ENCODE measurements around the gene PPP1R27.

PPP1R27 gene, protein sequence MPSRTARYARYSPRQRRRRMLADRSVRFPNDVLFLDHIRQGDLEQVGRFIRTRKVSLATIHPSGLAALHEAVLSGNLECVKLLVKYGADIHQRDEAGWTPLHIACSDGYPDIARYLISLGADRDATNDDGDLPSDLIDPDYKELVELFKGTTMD

DNA sequence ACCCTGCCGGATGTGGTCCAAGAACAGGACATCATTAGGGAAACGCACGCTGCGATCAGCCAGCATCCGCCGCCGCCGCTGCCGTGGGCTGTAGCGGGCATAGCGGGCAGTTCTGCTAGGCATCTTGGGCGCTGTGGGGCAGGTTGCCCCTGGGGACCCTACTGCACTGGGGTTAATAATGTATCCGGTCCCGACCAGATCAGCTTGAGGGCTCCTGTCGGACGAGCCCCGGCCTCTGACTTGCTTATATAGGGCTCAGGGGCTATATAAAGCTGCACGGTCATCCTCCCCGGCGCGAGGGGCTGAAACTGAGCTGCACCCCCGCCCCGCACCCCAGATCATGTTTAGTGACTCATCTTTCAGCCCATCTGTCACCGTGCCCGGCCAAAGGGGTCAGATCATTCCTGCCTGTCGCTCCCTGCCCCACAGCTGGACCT lies at the start of gene PPP1R27:
Gene PPP1R27, minus strand, starts transcription at position 220 of the 437 bp plus-strand sequence. Its CDS starts 97 bp downstream, at position 123.
- Histone ChIP-seq H3K9me3 (ENCODE audit: control insufficient read depth, low read length) (no peaks in the 10 kb centered on the region), H3K9ac (ENCODE audit: low read length) (peak within 1 kb of the TSS; percentile 92), H3K36me3 (ENCODE audit: control insufficient read depth, insufficient read depth, low read length, severe bottlenecking) (no peaks in the 10 kb centered on the region), H3K27me3 (replicated peaks; ENCODE audit: control insufficient read depth, insufficient read depth, low read length) (no peaks in the 10 kb centered on the region), H3K4me3 (ENCODE audit: low read length) (peak within 1 kb of the TSS; percentile 86), H3K4me1 (ENCODE audit: control insufficient read depth, insufficient read depth, low read length) (peaks cover 19% of the 10 kb centered on the region)
- DNase-seq (ENCODE audit: low read depth): no peak

DNA sequence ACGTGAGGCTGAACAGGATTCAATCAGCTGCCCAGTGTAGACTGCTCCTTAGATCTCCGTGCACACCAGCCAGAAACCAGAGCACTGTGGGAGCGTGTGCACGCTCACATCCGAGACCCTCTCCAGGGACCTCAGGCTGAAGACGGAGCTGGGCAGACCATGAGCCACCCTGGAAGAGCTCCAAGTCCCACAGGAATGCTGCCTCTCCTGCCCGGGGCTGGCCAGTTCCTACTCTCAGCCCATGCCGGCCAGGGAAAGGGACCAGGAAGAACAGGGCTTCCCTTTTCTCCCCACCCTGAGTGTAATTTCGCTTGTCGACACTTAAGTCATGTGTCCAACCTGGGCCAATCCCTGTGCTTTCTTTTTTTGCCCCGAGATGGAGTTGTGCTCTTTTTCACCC lies 49.7 kb upstream of the PPP1R27 start:
- no peaks in the 10 kb centered on the region for H3K27me3 ChIP-seq (replicated peaks; ENCODE audit: control insufficient read depth, insufficient read depth, low read length)
- H3K36me3 ChIP-seq (ENCODE audit: control insufficient read depth, insufficient read depth, low read length, severe bottlenecking): peaks cover 30% of the 10 kb centered on the region
- no peaks in the 10 kb centered on the region for H3K9me3 ChIP-seq (ENCODE audit: control insufficient read depth, low read length)
- H3K4me1 ChIP-seq (ENCODE audit: control insufficient read depth, insufficient read depth, low read length): peaks cover 20% of the 10 kb centered on the region
- no peak overlapping the region for H3K4me3 ChIP-seq (ENCODE audit: low read length)
- no peak for DNase-seq (ENCODE audit: low read depth)
- H3K9ac ChIP-seq (ENCODE audit: low read length): no peak overlapping the region

DNA sequence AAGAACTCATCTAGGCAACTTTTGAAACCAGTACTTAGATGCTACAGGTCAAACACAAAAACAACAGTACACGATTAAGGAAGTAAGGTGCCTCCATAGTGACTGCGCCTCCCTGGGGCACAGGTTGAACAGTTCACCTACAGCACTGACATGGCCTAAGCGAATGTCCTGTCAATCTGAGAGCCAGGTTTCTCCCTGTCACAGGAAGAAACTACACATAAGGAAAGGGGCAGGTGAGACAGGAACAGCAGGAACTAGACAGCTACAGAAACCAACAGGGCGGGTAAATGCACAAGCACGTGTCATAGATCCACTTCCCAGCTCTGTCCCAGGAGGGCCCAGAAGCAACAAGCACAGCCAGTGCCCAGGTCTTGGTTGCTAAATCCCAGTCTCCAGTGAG lies 44.3 kb upstream of the PPP1R27 start:
- Histone ChIP-seq H3K36me3 (ENCODE audit: control insufficient read depth, insufficient read depth, low read length, severe bottlenecking) (no peaks in the 10 kb centered on the region), H3K4me1 (ENCODE audit: control insufficient read depth, insufficient read depth, low read length) (peaks cover under 1% of the 10 kb centered on the region), H3K27me3 (replicated peaks; ENCODE audit: control insufficient read depth, insufficient read depth, low read length) (no peaks in the 10 kb centered on the region), H3K4me3 (ENCODE audit: low read length) (no peak overlapping the region), H3K9ac (ENCODE audit: low read length) (no peak overlapping the region), H3K9me3 (ENCODE audit: control insufficient read depth, low read length) (no peaks in the 10 kb centered on the region)
- no peak for DNase-seq (ENCODE audit: low read depth)

DNA sequence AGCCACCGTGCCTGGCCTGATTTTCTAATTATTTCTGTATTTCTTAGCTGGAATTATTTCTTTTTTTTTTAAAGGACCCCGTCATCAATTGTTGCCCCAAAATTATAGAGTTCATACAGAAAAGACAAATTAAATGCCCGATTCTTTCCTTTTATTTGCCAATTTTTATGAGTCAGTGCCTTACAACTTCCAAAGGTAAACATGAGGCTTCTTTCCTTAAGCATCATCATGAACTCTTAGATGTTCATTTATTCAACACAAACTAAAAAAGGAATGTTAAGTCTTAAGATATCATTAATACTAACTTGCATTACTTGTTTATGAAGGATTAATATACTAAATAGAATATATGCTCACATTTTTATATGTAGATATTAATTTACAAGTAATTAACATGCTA lies 43.4 kb upstream of the PPP1R27 start:
- Histone ChIP-seq H3K27me3 (replicated peaks; ENCODE audit: control insufficient read depth, insufficient read depth, low read length) (no peaks in the 10 kb centered on the region), H3K9me3 (ENCODE audit: control insufficient read depth, low read length) (no peaks in the 10 kb centered on the region), H3K36me3 (ENCODE audit: control insufficient read depth, insufficient read depth, low read length, severe bottlenecking) (no peaks in the 10 kb centered on the region), H3K9ac (ENCODE audit: low read length) (no peak overlapping the region), H3K4me1 (ENCODE audit: control insufficient read depth, insufficient read depth, low read length) (no peaks in the 10 kb centered on the region), H3K4me3 (ENCODE audit: low read length) (no peak overlapping the region)
- DNase-seq (ENCODE audit: low read depth): no peak

DNA sequence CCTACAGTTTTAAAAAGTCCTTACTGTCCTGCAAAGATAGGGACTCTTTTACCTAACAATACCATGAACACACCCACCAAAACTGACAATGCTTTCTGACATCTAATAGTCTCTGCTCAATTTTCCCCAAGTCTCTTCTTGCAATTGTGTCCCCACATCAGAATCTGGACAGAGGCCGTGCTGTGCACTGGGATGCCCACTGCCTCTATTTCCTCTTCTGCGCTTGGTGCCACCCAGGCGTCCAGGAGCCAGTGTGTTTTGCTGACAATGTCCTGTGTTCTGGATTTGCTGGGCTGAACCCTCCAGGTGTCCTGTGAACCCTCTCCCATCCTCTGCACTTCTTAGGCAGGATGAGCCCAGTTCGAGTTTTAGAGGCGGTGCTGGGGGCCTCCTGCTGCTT lies 42.7 kb upstream of the PPP1R27 start:
- H3K27me3 ChIP-seq (replicated peaks; ENCODE audit: control insufficient read depth, insufficient read depth, low read length): no peaks in the 10 kb centered on the region
- peaks cover 6% of the 10 kb centered on the region for H3K4me1 ChIP-seq (ENCODE audit: control insufficient read depth, insufficient read depth, low read length)
- H3K9ac ChIP-seq (ENCODE audit: low read length): no peak overlapping the region
- no peak overlapping the region for H3K4me3 ChIP-seq (ENCODE audit: low read length)
- H3K9me3 ChIP-seq (ENCODE audit: control insufficient read depth, low read length): no peaks in the 10 kb centered on the region
- no peak for DNase-seq (ENCODE audit: low read depth)
- H3K36me3 ChIP-seq (ENCODE audit: control insufficient read depth, insufficient read depth, low read length, severe bottlenecking): no peaks in the 10 kb centered on the region

DNA sequence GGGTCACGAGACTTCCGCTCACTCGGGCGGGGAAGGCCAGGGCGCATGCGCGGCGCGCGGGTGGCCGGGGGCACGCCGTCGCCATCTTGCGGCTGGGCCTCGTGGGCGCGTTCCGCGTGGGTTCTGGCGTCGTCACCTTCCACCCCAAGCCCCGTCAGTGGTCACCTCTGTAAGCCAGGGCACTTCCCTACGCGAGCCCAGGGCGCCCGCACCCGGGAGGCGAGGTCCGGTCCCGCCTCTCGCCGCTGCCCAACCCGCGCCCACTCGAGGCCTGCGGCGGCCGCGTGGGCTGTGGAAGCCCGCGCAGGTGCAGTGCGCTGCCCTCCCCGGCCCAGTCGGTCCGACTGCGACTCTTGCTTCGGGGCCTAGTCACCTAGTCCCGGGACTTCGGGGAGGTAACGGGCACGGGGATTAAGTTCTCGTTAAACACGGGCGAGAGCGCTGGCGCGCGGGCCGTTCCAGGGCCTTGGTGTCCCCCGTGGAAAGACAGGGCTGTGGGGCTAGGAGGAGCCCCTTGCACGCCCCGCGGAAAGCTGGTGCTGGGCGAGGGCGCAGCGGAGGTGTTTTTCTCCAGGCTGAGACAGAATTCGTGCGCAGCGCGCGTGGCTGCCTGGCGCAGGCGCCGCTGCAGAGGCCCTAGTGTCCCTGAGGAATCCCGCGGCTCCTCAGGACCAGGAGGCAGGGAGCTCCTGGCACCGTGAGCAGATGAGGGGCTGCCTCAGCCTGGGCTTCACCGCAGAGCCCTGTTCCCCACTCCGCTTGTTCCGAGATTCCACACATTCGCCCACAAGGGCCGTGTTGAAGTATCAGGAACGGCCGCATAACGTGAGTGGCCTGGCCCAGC lies 36.8 kb upstream of the PPP1R27 start:
- Histone ChIP-seq H3K36me3 (ENCODE audit: control insufficient read depth, insufficient read depth, low read length, severe bottlenecking) (peaks cover 21% of the 10 kb centered on the region), H3K4me3 (ENCODE audit: low read length) (peak overlapping the region; percentile 91), H3K4me1 (ENCODE audit: control insufficient read depth, insufficient read depth, low read length) (peaks cover 24% of the 10 kb centered on the region), H3K9me3 (ENCODE audit: control insufficient read depth, low read length) (no peaks in the 10 kb centered on the region), H3K27me3 (replicated peaks; ENCODE audit: control insufficient read depth, insufficient read depth, low read length) (no peaks in the 10 kb centered on the region), H3K9ac (ENCODE audit: low read length) (peak overlapping the region; percentile 97)
- peak; percentile 96 for DNase-seq (ENCODE audit: low read depth)

DNA sequence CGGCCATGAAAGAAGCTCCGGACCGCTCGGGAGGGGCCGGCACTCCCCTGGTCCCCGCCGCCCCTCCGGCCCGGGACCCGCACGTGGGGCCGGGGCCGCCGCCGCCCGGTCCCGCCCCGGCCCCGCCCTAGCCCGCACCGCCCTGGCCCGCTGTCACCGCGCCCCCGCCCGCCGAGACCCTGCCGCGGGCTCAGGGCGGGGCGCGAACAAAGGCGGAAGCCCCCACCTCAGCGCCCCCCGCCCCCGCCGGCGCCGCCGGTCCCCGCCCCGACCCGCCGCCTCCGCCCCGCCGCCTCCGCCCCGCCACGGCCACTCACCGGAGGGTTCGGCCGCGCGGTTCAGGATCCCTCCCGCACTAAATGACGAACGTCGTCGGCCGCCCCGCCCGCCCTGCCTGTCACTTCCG lies 36.1 kb upstream of the PPP1R27 start, which contains the start of gene ARHGDIA:
Gene ARHGDIA, minus strand, starts transcription at position 357 of the 406 bp plus-strand sequence. CDS start 1,407 bp downstream, outside the sequence.
- Histone ChIP-seq H3K27me3 (replicated peaks; ENCODE audit: control insufficient read depth, insufficient read depth, low read length) (no peaks in the 10 kb centered on the region), H3K36me3 (ENCODE audit: control insufficient read depth, insufficient read depth, low read length, severe bottlenecking) (peaks cover 21% of the 10 kb centered on the region), H3K4me1 (ENCODE audit: control insufficient read depth, insufficient read depth, low read length) (peaks cover 24% of the 10 kb centered on the region), H3K9me3 (ENCODE audit: control insufficient read depth, low read length) (no peaks in the 10 kb centered on the region), H3K4me3 (ENCODE audit: low read length) (peak within 1 kb of the TSS; percentile 91), H3K9ac (ENCODE audit: low read length) (peak within 1 kb of the TSS; percentile 97)
- no peak for DNase-seq (ENCODE audit: low read depth)

DNA sequence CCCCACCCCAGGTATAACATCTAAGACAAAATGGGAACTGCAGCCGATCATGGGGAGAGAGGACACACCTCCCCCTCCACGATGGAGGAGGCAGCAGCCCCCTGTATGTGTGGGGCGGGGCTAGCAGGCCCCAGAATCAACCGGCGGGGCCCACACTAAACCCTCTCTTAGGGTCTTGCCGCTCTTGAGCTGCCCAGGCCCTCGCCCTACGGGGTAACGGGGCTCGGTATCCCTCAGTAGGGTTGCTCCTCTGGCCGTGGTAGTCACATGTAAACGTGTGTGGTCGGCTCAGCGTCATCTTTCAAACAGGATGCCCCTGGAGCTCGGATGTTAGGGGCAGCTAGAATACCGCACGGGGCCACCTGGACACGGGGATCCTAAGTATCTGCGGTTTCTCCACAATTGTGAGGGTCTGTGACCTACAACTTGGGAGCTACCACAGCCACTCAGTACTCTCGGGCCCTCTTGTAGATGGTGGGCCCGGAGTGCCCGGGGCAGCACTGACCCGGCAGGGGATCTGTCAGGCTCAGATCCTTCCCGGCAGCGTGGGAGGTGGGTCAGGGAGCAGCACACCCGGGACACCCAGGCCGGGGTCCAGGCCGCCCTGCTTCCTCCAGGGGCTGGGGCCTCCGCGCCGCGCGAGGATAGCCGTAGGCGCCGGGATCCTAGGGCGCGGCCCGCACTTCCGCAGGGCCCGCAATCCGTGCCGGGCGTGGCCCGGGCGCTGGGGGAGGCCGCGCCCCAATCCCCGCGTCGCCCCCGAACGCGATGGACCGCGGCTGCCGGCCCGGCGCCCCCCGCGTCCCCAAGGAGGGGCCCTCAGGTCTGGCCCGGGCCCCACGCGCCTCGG lies 35.5 kb upstream of the PPP1R27 start:
- H3K36me3 ChIP-seq (ENCODE audit: control insufficient read depth, insufficient read depth, low read length, severe bottlenecking): peaks cover 21% of the 10 kb centered on the region
- H3K27me3 ChIP-seq (replicated peaks; ENCODE audit: control insufficient read depth, insufficient read depth, low read length): no peaks in the 10 kb centered on the region
- no peaks in the 10 kb centered on the region for H3K9me3 ChIP-seq (ENCODE audit: control insufficient read depth, low read length)
- peaks cover 24% of the 10 kb centered on the region for H3K4me1 ChIP-seq (ENCODE audit: control insufficient read depth, insufficient read depth, low read length)
- peak overlapping the region; percentile 92 for H3K9ac ChIP-seq (ENCODE audit: low read length)
- H3K4me3 ChIP-seq (ENCODE audit: low read length): peak overlapping the region; percentile 87
- peak; percentile 69 for DNase-seq (ENCODE audit: low read depth)

DNA sequence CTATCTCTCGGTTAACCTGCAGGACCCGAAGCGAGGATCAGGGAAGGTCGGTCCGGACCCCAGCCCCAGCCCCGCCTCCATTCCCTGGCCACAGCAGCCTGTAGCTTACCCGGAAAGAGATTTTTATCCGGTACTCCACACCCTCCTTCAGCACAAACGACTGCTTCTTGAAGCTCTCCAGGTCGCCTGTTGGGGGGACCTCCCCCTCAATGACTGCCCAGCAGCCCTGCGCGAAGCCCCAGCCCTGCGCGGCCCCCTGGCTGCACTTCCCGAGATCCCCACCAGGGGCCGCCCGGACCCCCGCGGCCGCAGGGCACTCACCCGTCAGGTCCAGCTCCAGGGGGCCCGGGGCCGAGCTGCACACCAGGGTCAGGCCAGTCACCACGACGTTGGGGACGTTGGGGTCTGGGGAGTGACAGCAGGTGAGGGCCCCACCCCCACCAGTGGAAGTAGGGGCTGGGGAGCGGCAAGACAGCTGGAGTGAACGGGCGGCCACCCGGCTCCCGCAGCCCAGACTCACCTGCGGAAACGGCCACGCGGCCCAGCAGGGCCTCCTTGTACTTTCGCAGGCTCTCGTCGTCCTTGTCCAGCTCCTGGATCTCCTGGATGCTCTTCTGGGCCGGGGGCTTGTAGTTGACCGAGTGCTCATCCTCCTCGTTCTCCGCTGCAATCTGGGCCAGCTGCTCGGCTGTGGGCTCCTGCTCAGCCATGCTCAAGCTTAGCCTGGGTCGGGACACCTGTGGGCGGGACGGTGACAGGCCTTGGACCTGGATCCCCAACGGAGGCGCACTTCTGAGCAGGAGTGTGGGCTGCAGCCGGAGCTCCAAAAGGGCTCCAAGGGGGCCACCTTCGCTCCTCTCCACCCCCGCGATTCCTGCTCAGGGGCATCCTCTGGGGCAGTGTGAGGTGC lies 34.6 kb upstream of the PPP1R27 start:
- Histone ChIP-seq H3K4me1 (ENCODE audit: control insufficient read depth, insufficient read depth, low read length) (peaks cover 24% of the 10 kb centered on the region), H3K36me3 (ENCODE audit: control insufficient read depth, insufficient read depth, low read length, severe bottlenecking) (peaks cover 22% of the 10 kb centered on the region), H3K27me3 (replicated peaks; ENCODE audit: control insufficient read depth, insufficient read depth, low read length) (no peaks in the 10 kb centered on the region), H3K9me3 (ENCODE audit: control insufficient read depth, low read length) (no peaks in the 10 kb centered on the region), H3K9ac (ENCODE audit: low read length) (peak overlapping the region; percentile 92), H3K4me3 (ENCODE audit: low read length) (peak overlapping the region; percentile 87)
- peak; percentile 59 for DNase-seq (ENCODE audit: low read depth)

DNA sequence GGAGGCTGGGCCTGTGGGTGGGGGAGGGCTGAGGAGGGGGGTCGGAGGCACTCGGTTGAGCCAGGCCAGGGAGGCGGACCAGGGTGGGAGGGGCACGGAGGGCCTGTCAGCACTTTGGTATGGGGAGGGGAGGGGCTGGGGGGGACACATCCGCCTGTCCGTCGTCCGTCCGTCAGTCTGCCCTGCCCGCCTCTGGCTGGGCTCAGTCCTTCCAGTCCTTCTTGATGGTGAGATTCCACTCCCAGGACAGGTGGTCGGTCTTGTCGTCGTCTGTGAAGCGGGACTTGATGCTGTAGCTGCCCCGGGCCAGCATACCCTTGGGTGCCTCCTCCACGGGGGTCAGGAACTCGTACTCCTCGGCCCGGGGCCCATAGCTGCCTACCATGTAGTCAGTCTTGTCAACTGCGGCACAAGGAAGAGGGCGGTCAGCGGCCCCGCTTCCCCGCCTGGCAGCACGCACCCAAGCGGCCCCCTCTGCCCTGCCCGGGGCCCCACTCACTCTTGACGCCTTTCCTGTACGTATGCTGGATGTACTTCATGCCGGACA lies 33.9 kb upstream of the PPP1R27 start:
- Histone ChIP-seq H3K4me1 (ENCODE audit: control insufficient read depth, insufficient read depth, low read length) (peaks cover 29% of the 10 kb centered on the region), H3K36me3 (ENCODE audit: control insufficient read depth, insufficient read depth, low read length, severe bottlenecking) (peaks cover 29% of the 10 kb centered on the region), H3K9ac (ENCODE audit: low read length) (peak overlapping the region; percentile 92), H3K27me3 (replicated peaks; ENCODE audit: control insufficient read depth, insufficient read depth, low read length) (no peaks in the 10 kb centered on the region), H3K4me3 (ENCODE audit: low read length) (peak overlapping the region; percentile 87), H3K9me3 (ENCODE audit: control insufficient read depth, low read length) (no peaks in the 10 kb centered on the region)
- peak; percentile 80 for DNase-seq (ENCODE audit: low read depth)

Data from adipocyte (in vitro differentiated cells).